NCI-H1048 (cell line): Measurements from ENCODE around the gene CAMKK1.

Experiments used
- DNase-seq: peaks from one replicate; lab custom pipeline; 2025; lab: John Stamatoyannopoulos, UW

CAMKK1 gene

DNA sequence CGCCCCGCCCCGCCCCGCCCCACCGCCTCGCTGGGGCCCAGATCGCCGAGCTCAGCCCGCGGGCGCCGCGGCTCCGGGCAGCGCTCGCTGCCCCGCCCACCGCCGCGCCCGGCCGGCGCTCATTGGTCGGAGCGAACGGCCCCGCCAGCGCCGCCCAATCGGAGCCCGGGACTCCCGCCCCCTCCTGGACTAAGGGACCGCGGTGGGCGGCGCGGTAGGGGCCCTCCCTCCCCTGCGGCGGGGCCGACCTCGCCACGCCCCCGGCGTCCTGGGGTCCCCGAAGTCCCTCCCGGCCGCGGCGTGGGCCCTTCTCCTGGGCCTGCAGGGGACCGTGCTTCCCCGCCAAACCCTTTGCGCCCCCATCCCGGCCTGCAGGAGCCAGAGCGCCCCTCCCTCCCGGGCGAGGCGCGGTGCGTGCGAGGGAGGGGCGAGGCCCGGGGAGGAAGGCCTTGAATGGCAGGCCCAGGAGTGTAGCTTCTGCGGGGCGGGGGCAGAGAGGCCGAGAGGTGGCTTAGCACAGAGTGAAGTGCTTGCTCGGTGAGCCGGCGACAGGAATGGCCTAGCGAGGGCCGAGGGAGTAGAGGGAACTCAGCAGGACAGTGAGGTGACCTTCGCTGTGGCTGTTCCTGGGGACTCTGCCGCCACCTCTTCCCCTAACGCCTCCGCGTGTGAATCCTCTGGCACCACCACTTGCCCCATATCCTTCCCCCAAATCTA, at the start of gene CAMKK1:
Gene CAMKK1 (minus strand): TSS at position 51 of the 717 bp plus-strand sequence. CDS start 7,366 bp downstream, outside the sequence.
- peak; percentile 77 for DNase-seq

DNA sequence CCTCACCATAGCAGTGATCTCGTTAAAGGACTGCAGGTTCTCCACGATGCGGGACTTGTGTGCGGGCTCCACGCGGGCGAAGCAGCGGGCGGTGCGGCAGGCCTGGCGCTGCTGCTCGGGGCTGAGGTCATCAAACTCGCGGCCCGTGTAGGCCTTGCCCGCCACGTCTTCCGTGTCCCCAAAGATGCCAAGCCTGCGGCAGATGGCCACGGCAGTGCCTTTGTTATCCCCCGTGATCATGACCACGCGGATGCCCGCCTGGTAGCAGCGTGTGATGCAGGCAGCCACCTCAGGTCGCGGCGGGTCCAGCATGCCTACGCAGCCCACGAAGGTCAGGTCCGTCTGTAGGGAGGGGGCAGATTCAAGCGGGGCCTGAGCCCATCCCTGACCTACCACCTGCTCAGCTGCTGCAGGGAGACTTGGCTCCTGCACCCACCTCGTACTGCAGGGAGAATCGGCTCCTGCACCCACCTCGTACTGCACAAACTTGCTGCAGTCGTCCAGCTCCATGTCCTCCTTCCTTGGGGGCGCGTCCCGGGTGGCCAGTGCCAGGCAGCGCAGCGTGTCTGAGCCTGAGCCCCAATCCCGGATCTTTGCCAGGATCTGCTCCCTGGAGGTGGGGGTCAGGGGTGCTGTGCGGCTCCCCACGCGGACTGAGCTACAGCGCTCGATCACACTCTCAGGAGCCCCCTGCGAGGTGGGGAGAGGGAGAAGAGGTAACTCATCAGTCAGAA, 48.3 kb upstream of the CAMKK1 start:
- no peak for DNase-seq

- DNase-seq = no peak
Measured at GRCh38 chr17:3937359-3937758, 44.5 kb upstream of the CAMKK1 start.

GRCh38 chr17:3935825-3936355, 43.0 kb upstream of the CAMKK1 start:
- no peak for DNase-seq

- no peak for DNase-seq
Measured at GRCh38 chr17:3935140-3935542, 42.3 kb upstream of the CAMKK1 start.

DNA sequence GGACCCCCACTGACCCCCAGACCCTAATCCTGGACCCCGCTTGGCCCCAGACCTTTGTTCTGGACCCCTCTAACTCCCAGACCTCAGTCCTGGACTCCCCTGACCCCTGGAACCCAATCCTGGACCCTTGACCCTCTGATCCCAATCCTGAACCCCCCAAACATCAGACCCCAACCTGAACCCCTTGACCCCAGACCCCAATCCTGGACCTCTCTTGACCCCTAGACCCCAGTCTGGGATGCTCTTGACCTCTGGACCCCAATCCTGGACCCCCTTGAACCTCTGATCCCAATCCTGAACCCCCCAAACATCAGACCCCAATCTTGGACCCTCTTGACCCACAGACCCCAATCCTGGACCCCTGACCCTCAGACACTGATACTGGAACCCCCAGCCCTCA, 36.9 kb upstream of the CAMKK1 start:
- no peak for DNase-seq

GRCh38 chr17:3929181-3929580, 36.3 kb upstream of the CAMKK1 start:
- DNase-seq = no peak

DNA sequence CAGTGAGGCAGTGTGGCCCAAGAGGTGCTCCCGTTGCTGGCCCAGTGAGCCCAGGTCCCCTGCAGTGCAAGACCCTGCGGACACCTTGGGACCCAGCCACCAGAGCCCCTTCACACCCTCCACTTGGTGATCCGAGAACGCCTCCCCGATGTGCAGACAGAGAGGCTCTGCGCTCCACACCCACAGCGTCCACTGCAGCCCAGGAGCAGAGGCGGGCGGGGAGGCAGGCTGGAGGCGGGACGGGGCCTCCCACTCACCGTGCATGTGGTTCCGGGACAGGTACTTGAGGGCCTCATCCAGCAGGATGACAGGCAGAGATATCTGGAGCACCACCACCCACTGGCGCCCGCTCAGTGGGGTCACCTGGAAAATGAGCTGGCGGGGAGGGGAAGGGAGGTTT, 35.6 kb upstream of the CAMKK1 start:
- no peak for DNase-seq

DNA sequence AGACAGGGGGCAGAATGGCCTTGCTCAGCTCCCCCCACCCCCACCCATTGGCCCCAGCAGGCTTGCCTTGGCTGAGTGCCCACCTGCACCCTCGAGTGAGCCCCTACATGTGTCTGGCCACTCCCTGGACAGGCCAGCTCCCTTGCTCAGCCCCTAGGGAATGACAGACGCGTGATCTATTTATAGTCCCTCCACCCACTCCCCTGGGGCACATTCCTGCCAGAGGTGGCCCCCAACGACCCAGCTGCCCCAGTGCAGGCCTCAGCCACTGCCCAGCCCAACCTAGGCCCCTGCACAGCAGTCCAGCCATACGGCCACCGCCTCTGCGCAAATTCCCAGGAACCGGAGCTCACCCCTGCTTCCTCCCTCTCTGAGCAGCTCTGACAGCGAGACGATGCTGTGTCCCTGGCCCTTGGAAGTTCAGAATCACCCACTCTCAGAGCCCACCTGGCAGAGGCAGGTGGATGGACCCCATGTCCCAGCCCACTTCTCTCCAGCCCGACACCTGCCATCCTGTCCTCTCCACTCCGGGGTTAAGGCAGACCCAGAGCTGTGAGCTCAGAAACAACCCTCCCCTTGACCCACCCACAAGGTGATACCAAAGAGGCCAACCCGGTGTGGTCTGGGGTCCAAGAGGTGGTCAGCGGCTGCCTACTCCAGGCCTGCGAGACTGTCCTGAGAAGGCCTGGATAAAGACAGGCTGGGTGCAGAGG, 34.9 kb upstream of the CAMKK1 start:
- no peak for DNase-seq

DNA sequence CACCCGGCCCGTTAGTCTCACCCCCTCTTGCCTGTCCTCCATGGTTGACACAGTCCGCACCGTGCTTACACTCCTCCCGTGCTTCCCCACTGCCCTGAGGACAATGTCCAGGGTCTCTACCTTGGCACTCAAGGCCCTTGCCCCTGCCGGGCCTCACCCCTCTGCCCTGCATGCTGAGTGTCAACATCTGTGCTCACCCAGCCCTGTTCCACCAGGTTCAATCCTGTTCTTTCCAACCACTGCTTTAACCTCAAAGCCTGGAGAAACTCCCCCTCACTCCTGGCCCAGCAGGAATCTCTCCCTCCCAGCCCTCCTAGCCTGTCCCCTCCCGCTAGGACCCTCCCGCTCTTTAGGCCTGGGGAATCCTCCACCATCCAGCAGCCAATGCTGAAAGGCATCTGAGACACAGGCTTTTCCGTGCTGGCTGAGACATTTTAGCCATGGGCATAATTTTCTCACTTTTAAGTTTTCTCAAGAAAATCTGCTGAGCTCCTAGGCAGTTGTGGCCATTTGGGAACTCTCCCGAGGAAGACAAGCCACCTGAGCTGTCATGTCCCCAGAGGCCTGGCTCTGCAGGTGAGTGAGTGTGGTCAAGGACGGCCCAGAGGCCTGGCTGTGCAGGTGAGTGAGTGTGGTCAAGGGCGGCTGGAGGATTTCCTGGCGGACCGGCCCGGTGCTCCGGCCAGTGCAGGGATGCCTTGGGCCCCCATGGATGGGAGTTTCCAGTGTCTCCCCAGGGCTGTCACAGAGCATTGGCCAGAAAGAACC, 34.2 kb upstream of the CAMKK1 start:
- no peak for DNase-seq

DNA sequence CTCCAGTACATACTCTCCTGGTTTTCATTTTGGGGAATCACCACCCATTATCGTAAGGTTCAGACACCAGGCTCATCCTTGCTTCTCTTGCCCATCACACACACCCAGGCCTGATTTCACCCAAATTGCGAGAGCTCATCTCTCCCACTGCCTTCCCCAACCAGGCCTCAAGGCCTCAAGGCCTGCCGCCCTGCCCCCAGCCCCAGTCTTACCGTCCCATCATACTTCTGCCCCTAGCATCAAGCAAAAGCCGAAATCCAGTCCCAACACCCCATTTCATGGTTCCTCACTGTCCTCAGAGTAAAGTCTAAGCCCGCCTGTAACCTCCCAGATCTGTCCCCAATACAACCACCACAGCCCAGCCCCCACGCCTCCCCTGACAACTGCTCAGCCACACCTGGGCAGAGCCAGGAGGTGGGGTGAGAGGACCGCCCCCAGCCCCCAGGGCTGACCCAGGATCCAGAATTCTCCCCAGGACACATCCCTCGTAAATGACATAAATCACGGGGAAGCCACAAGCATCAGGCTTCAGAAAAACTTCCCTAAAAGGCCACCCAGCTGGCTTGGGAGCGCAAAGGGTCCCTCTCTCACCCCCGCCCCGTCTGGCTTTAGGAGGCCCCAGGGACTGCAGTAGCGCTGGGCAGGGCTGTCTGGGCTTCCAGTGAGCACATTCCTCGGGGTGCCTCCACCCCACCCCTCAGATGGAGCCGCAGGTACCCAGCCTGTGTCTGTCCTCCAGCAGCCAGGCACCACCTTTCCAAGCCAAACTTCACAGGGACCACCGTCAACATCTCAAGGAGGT, 33.0 kb upstream of the CAMKK1 start:
- no peak for DNase-seq

GRCh38 chr17:3924512-3925350, 31.9 kb upstream of the CAMKK1 start:
- no peak for DNase-seq

DNA sequence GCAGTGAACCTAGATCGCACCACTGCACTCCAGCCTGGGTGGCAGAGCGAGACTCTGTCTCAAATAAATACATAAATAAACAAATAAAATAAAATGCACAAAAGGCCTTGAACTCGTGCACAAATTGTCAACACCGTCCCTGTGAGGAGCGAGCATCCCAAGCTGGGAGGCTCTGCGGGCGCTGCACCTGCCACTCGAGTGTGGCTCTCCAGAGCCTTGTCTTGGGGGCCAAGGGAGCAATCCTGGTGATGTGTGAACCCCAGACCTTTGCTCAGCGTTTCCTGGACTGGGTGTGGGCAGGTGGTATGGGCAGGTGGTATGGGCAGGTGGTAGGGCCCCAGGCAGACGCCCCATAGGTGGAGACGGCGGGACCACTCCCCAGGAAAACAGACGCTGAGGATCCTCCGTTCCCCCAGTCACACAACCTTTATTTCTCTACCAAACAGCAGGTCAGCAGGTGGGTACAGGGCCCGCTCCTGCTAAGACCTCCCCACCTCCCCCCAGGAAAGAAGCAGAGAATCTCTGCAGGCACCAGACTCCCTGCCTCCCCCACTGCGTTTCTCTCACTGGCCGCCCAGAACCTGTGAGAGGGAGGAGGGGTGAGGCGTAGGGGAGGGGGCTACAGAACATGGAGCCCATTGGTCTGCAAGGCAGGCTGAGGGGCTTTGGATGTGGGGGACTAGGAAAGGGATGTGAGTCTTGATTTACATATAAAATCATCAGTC, 30.8 kb upstream of the CAMKK1 start:
- DNase-seq = no peak

- DNase-seq = no peak
Measured at GRCh38 chr17:3922765-3923164, 29.9 kb upstream of the CAMKK1 start.

DNA sequence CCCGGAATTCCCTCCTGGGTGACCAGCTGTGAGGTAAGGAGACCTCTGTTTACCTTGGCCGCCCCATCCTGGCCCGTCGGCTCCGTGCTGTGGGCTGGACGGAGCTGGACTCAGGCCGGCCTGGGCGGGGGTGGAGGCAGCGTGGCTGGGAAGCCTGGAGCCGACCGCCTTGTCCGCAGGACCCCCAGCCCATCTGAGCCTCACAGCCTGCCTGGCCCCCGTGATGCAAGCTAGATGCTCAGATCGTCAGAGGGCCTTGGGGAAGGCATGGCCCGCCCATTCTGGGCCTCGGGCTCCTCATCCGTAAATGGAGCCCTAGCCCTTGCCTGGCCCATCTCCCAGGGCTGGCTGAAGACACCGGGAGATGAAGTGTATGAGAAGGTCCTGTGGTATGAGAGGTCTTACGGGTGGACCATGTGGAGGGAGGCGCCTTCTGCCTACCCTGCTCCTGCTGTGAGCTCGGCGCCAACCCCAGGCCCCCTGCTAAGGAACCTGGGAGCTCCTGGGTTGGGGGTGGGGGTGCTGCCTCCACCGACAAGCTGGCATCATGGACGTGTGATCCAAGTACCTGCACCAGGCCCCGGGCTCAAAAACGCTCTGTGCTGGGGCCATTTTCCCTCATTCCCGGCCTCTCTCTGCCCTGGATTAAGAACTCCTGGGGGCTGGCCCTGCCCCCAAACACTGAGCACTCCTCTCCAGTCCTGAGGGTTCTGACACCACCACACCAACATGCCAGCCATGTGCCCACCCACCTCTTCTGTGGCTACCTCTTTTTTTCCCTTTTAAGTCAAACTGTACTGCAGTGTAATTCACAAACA, 28.9 kb upstream of the CAMKK1 start:
- DNase-seq = no peak

- no peak for DNase-seq
Measured at GRCh38 chr17:3921006-3921405, 28.2 kb upstream of the CAMKK1 start.

DNA sequence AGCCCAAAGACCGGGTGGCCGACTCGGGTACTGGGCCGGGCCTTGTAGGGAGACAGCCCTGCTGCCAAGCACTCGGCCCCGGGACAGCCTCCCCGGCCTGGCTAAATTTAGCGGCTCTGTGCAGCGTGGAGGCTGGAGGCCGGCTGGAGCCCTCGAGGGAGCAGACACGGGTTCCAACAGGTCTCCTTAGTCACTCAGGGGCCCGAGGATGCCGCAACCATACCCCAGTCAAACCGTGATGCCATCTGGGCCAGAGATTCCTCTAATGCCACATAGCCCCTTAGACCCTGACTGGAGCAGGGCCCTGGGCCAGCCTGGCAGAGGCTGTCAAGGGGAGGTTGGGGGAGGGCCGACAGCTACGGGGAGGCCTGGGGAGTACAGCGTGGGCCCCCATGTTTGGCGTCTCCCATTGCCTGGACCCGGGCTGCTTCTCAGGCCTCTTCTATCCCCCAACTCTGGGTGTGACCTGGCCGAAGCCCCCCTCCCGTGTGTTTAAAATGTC, 26.3 kb upstream of the CAMKK1 start:
- DNase-seq = no peak

DNA sequence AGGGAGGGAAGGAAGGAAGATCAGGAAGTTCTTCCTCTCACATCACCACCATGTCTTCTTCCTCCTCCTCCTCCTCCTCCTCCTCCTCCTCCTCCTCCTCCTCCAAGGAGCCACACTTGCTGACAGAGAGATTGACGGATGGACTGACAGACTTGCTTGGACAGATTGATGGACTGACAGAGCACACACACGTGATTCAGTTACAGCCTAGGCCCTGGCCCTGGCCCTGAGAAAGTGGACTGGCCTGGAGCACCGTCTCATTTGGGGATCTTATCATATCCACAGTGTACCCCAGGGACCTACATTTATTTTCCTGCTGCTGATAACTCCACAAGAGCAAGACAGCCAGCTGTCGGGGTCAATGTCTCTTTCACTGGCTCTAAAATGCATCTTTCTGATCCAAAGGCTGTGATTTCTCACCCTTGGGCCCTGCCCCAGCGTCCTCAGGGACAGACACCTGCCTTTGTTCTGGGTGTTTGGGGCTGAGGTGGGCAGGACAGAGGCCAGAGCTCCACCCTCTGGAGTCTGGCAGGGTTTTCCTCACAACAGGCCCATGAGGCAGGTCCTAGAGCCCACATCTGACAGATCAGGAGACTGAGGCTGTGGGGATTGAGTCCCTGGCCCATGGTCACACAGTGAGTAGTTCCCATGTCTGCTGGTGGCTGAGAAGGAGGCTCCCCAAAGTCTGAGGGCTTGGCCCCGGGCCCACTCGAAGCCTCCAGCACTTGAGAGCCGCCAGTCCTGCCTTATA, 25.7 kb upstream of the CAMKK1 start:
- no peak for DNase-seq
